Trophoblast cell (in vitro differentiated cells and primary cell): ENCODE data around the gene DCTPP1.
A peak's percentile ranks its signal among the peaks of the same experiment; 100 is the strongest.

ENCODE experiments used
- DNase-seq, 2 donors: peaks; one replicate each; pipeline ENCODE4 v3.0.0-alpha.2; 2016
- H2AFZ ChIP-seq: 2 replicates; pipeline ENCODE4 v1.6.1; 2013; ENCODE audit warnings: low read length, moderate library complexity, mild to moderate bottlenecking; ENCODE audit not compliant: insufficient read depth, poor library complexity
- H2AK5ac ChIP-seq: 2 replicates; pipeline ENCODE4 v1.6.1; 2013; ENCODE audit warnings: mild to moderate bottlenecking, low read length
- H2BK120ac ChIP-seq: 2 replicates; pipeline ENCODE4 v1.6.1; 2013; ENCODE audit warnings: low read length, mild to moderate bottlenecking, moderate library complexity; ENCODE audit not compliant: insufficient read depth, poor library complexity
- H2BK12ac ChIP-seq: 2 replicates; pipeline ENCODE4 v1.6.1; 2013; ENCODE audit warnings: mild to moderate bottlenecking, low read length, moderate library complexity
- H2BK5ac ChIP-seq: 2 replicates; pipeline ENCODE4 v1.6.1; 2013; ENCODE audit warnings: low read length, low read depth, moderate library complexity, mild to moderate bottlenecking; ENCODE audit not compliant: poor library complexity
- H3K14ac ChIP-seq: 2 replicates; pipeline ENCODE4 v1.6.1; 2013; ENCODE audit warnings: mild to moderate bottlenecking, low read length
- H3K18ac ChIP-seq: 2 replicates; pipeline ENCODE4 v1.6.1; 2013; ENCODE audit warnings: mild to moderate bottlenecking, low read length
- H3K23ac ChIP-seq: 2 replicates; pipeline ENCODE4 v1.6.1; 2013; ENCODE audit warnings: low read length
- H3K27ac ChIP-seq: 2 replicates; pipeline ENCODE4 v1.5.1; 2013; ENCODE audit warnings: low read depth, mild to moderate bottlenecking, inconsistent platforms, low read length, moderate library complexity
- H3K27me3 ChIP-seq: 2 replicates; pipeline ENCODE4 v1.6.1; 2013; ENCODE audit warnings: inconsistent platforms, mild to moderate bottlenecking, low read length, moderate library complexity; ENCODE audit not compliant: insufficient read depth
- H3K36me3 ChIP-seq, 2 experiments: 1 replicate in 1 of 2; 2 replicates in 1 of 2; pipeline ENCODE4 v1.6.1; 2013; ENCODE audit warnings: low read length in 2 of 2, mild to moderate bottlenecking in 2 of 2, moderate library complexity in 1 of 2; ENCODE audit not compliant: insufficient read depth in 2 of 2, control insufficient read depth in 1 of 2
- H3K4ac ChIP-seq: 2 replicates; pipeline ENCODE4 v1.6.1; 2013; ENCODE audit warnings: low read depth, mild to moderate bottlenecking, low read length, moderate library complexity
- H3K4me1 ChIP-seq, 2 experiments: 1 replicate in 1 of 2; 2 replicates in 1 of 2; pipeline ENCODE4 v1.6.1; 2013; ENCODE audit warnings: low read length in 2 of 2, mild to moderate bottlenecking in 2 of 2, moderate library complexity in 1 of 2; ENCODE audit not compliant: insufficient read depth in 2 of 2, control insufficient read depth in 1 of 2
- H3K4me2 ChIP-seq: 2 replicates; pipeline ENCODE4 v1.6.1; 2013; ENCODE audit warnings: inconsistent platforms, mild to moderate bottlenecking, low read length, moderate library complexity
- H3K4me3 ChIP-seq: 2 replicates; pipeline ENCODE4 v1.5.1; 2013; ENCODE audit warnings: mild to moderate bottlenecking, low read depth, low read length, inconsistent platforms
- H3K79me1 ChIP-seq: one replicate; pipeline ENCODE4 v1.6.1; 2013; ENCODE audit warnings: low read length
- H3K79me2 ChIP-seq: 2 replicates; pipeline ENCODE4 v1.6.1; 2013; ENCODE audit warnings: low read length, mild to moderate bottlenecking; ENCODE audit not compliant: control insufficient read depth, insufficient read depth, poor library complexity
- H3K9ac ChIP-seq: 2 replicates; pipeline ENCODE4 v1.6.1; 2013; ENCODE audit warnings: mild to moderate bottlenecking, low read length
- H3K9me3 ChIP-seq: 2 replicates; pipeline ENCODE4 v1.6.1; 2013; ENCODE audit warnings: low read depth, mild to moderate bottlenecking, control low read depth, inconsistent platforms, low read length; ENCODE audit not compliant: insufficient read depth
- H4K12ac ChIP-seq: 2 replicates; pipeline ENCODE4 v1.6.1; 2013; ENCODE audit warnings: low read depth, mild to moderate bottlenecking, low read length, moderate library complexity
- H4K8ac ChIP-seq: 2 replicates; pipeline ENCODE4 v1.6.1; 2013; ENCODE audit warnings: low read depth, mild to moderate bottlenecking, low read length, moderate library complexity
- H4K91ac ChIP-seq: one replicate; pipeline ENCODE4 v1.6.1; 2013; ENCODE audit warnings: low read depth, mild to moderate bottlenecking, low read length, moderate library complexity
- WGBS: extraction: QIAGEN DNeasy Blood & Tissue Kit; methylation state at CpG from one replicate; pipeline ENCODE4 v1.1.7; 2013; ENCODE audit warnings: missing lambda C conversion rate; ENCODE audit not compliant: insufficient read length, insufficient coverage; ENCODE audit errors: extremely low coverage; 5-methylcytosine and 5-hydroxymethylcytosine counted together

Gene DCTPP1

GRCh38 chr16:30416047-30416603, 13.7 kb downstream of the DCTPP1 start:
- no peaks in the 10 kb centered on the region for H3K27me3 ChIP-seq
- H2BK120ac ChIP-seq, result no peak overlapping the region
- no CpG with 5 or more reads among the region's 4 CpGs for WGBS
- H3K4me1 ChIP-seq, result peaks cover 7 to 10% of the 10 kb centered on the region in 2 experiments
- no peak overlapping the region for H3K4ac ChIP-seq
- no peak overlapping the region for H2AFZ ChIP-seq
- H3K4me3 ChIP-seq, result no peak overlapping the region
- no peak overlapping the region for H4K91ac ChIP-seq
- H3K4me2 ChIP-seq, result no peak overlapping the region
- no peaks in the 10 kb centered on the region for H3K79me1 ChIP-seq
- no peaks in the 10 kb centered on the region for H3K79me2 ChIP-seq
- no peak overlapping the region for H3K27ac ChIP-seq
- no peak overlapping the region for H2AK5ac ChIP-seq
- no peaks in the 10 kb centered on the region for H3K9me3 ChIP-seq
- no peak overlapping the region for H3K23ac ChIP-seq
- H4K8ac ChIP-seq, result no peak overlapping the region
- H2BK12ac ChIP-seq, result no peak overlapping the region
- no peak overlapping the region for H3K9ac ChIP-seq
- no peak for DNase-seq
- no peak overlapping the region for H3K18ac ChIP-seq
- H3K14ac ChIP-seq, result no peak overlapping the region
- H4K12ac ChIP-seq, result no peak overlapping the region
- H3K36me3 ChIP-seq, result peaks cover 8 to 15% of the 10 kb centered on the region in 2 experiments
- no peak overlapping the region for H2BK5ac ChIP-seq

- no peak overlapping the region for H3K9ac ChIP-seq
- H3K23ac ChIP-seq, result no peak overlapping the region
- WGBS, result no CpG with 5 or more reads among the region's 5 CpGs
- peaks cover 7 to 10% of the 10 kb centered on the region in 2 experiments for H3K4me1 ChIP-seq
- no peak overlapping the region for H3K18ac ChIP-seq
- H3K27me3 ChIP-seq, result no peaks in the 10 kb centered on the region
- peaks cover 9 to 15% of the 10 kb centered on the region in 2 experiments for H3K36me3 ChIP-seq
- no peak overlapping the region for H2BK120ac ChIP-seq
- H4K91ac ChIP-seq, result no peak overlapping the region
- H2AK5ac ChIP-seq, result no peak overlapping the region
- H3K4me3 ChIP-seq, result no peak overlapping the region
- no peak overlapping the region for H2BK12ac ChIP-seq
- H4K12ac ChIP-seq, result no peak overlapping the region
- DNase-seq, result no peak
- no peak overlapping the region for H4K8ac ChIP-seq
- H2BK5ac ChIP-seq, result no peak overlapping the region
- no peak overlapping the region for H3K4ac ChIP-seq
- H3K79me2 ChIP-seq, result no peaks in the 10 kb centered on the region
- H2AFZ ChIP-seq, result no peak overlapping the region
- no peak overlapping the region for H3K14ac ChIP-seq
- H3K4me2 ChIP-seq, result no peak overlapping the region
- no peak overlapping the region for H3K27ac ChIP-seq
- no peaks in the 10 kb centered on the region for H3K79me1 ChIP-seq
- no peaks in the 10 kb centered on the region for H3K9me3 ChIP-seq
These were observed 15.7 kb downstream of the DCTPP1 start for GRCh38 chr16:30414159-30414558.

GRCh38 chr16:30413112-30413806, 16.6 kb downstream of the DCTPP1 start:
- H3K79me1 ChIP-seq, result no peaks in the 10 kb centered on the region
- H3K4ac ChIP-seq, result no peak overlapping the region

GRCh38 chr16:30409125-30410060, 20.4 kb downstream of the DCTPP1 start:
- Histone ChIP-seq H4K91ac (no peak overlapping the region), H3K23ac (no peak overlapping the region), H2BK120ac (no peak overlapping the region)

More at GRCh38 chr16:30413112-30413806, 16.6 kb downstream of the DCTPP1 start:
- peaks cover 7 to 10% of the 10 kb centered on the region in 2 experiments for H3K4me1 ChIP-seq
- no peak overlapping the region for H3K4me3 ChIP-seq
- peaks cover 7 to 15% of the 10 kb centered on the region in 2 experiments for H3K36me3 ChIP-seq
- H3K18ac ChIP-seq, result no peak overlapping the region
- H3K14ac ChIP-seq, result no peak overlapping the region
- H3K23ac ChIP-seq, result no peak overlapping the region
- H2AK5ac ChIP-seq, result no peak overlapping the region
- no peak overlapping the region for H2BK12ac ChIP-seq
- H4K8ac ChIP-seq, result no peak overlapping the region
- H3K27ac ChIP-seq, result no peak overlapping the region
- no peak overlapping the region for H2BK120ac ChIP-seq
- no peaks in the 10 kb centered on the region for H3K9me3 ChIP-seq
- H3K27me3 ChIP-seq, result no peaks in the 10 kb centered on the region
- H4K91ac ChIP-seq, result no peak overlapping the region
- no CpG with 5 or more reads among the region's 6 CpGs for WGBS
- H2AFZ ChIP-seq, result no peak overlapping the region
- no peaks in the 10 kb centered on the region for H3K79me2 ChIP-seq
- H4K12ac ChIP-seq, result no peak overlapping the region
- no peak for DNase-seq
- H2BK5ac ChIP-seq, result no peak overlapping the region
- H3K9ac ChIP-seq, result no peak overlapping the region
- no peak overlapping the region for H3K4me2 ChIP-seq

More at GRCh38 chr16:30409125-30410060, 20.4 kb downstream of the DCTPP1 start:
- Histone ChIP-seq H2AK5ac (no peak overlapping the region), H3K27me3 (no peaks in the 10 kb centered on the region), H3K4me3 (no peak overlapping the region), H3K9me3 (no peaks in the 10 kb centered on the region), H3K4ac (no peak overlapping the region), H2BK5ac (no peak overlapping the region), H3K27ac (no peak overlapping the region), H2AFZ (no peak overlapping the region), H3K18ac (no peak overlapping the region), H3K14ac (no peak overlapping the region), H2BK12ac (no peak overlapping the region), H4K12ac (no peak overlapping the region), H3K4me2 (no peak overlapping the region), H3K79me2 (peaks cover 3% of the 10 kb centered on the region), H3K79me1 (peaks cover 3% of the 10 kb centered on the region), H3K4me1 (peaks cover 5 to 8% of the 10 kb centered on the region in 2 experiments), H4K8ac (no peak overlapping the region), H3K36me3 (peaks cover 7 to 15% of the 10 kb centered on the region in 2 experiments), H3K9ac (no peak overlapping the region)
- DNase-seq, result peak; percentile 94 to 99
- WGBS, result no CpG with 5 or more reads among the region's 15 CpGs
